Dermis microvascular lymphatic vessel endothelial cell (primary cell): ENCODE measurements around the gene MRPS9. TPM values are rescaled to one million over a fixed set of nuclear protein-coding genes. Genes with fewer than 3 reads are reported as not detected.
A peak's percentile ranks its signal among the peaks of the same experiment; 100 is the strongest.

Source experiments
- DNase-seq, 2 donors: peaks; one replicate each; pipeline versions ENCODE4 v3.0.0 to v3.0.0-alpha.2; 2010; ENCODE audit warnings: low read depth in 2 of 2
- total RNA-seq: library from RNA; depleted of rRNA; stranded (reverse); fragments of >200 nt; gene quantifications from 2 replicates; pipeline ENCODE4 v1.2.1, GENCODE V29; 2014

MRPS9 gene
- 12.9 and 18.7 TPM in 2 replicates for total RNA-seq

- DNase-seq: peak; percentile 85 to 97
Observed at GRCh38 chr2:105037572-105038382, at the start of gene MRPS9. Gene MRPS9 (plus strand): TSS chr2:105038069. CDS start chr2:105038093, 24 bp downstream.

- no peak for DNase-seq
Observed at GRCh38 chr2:105005181-105005951, 32.5 kb upstream of the MRPS9 start.

GRCh38 chr2:105007367-105007766 lies 30.5 kb upstream of the MRPS9 start:
- DNase-seq: no peak

GRCh38 chr2:105032476-105032875 lies 5.4 kb upstream of the MRPS9 start:
- DNase-seq: no peak

GRCh38 chr2:105034170-105034569 lies 3.7 kb upstream of the MRPS9 start:
- DNase-seq: no peak

GRCh38 chr2:105038383-105039061 lies 653 bp downstream of the MRPS9 start:
- DNase-seq: no peak

GRCh38 chr2:105039559-105039958 lies 1.7 kb downstream of the MRPS9 start:
- no peak for DNase-seq

GRCh38 chr2:105042189-105042588 lies 4.3 kb downstream of the MRPS9 start:
- no peak for DNase-seq

- DNase-seq: peak in 1 of 2 donors; percentile 3
Observed at GRCh38 chr2:105052773-105053172, 14.9 kb downstream of the MRPS9 start.

GRCh38 chr2:105055613-105056012 lies 17.7 kb downstream of the MRPS9 start:
- peak in 1 of 2 donors; percentile 24 for DNase-seq

GRCh38 chr2:105056245-105056644 lies 18.4 kb downstream of the MRPS9 start:
- DNase-seq: no peak

GRCh38 chr2:105057005-105057404 lies 19.1 kb downstream of the MRPS9 start:
- no peak for DNase-seq

GRCh38 chr2:105061560-105061959 lies 23.7 kb downstream of the MRPS9 start:
- no peak for DNase-seq

GRCh38 chr2:105062158-105062557 lies 24.3 kb downstream of the MRPS9 start:
- no peak for DNase-seq

GRCh38 chr2:105068387-105068786 lies 30.5 kb downstream of the MRPS9 start:
- no peak for DNase-seq

- no peak for DNase-seq
Observed at GRCh38 chr2:105068875-105069274, 31.0 kb downstream of the MRPS9 start.

- no peak for DNase-seq
Observed at GRCh38 chr2:105070010-105070865, 32.4 kb downstream of the MRPS9 start.

- no peak for DNase-seq
Observed at GRCh38 chr2:105071379-105071778, 33.5 kb downstream of the MRPS9 start.

- no peak for DNase-seq
Observed at GRCh38 chr2:105072039-105072438, 34.2 kb downstream of the MRPS9 start.

- DNase-seq: no peak
Observed at GRCh38 chr2:105073591-105073990, 35.7 kb downstream of the MRPS9 start.

- DNase-seq: no peak
Observed at GRCh38 chr2:105076121-105076520, 38.3 kb downstream of the MRPS9 start.
